AG09319 (cell line): ENCODE results near the gene ORC6.

Experiments
- DNase-seq: peaks from one replicate; pipeline ENCODE4 v3.0.0-alpha.2; 2010; ENCODE audit warnings: low read depth; ENCODE audit errors: extremely low read depth
- TF ChIP-seq, protein P1 (sequence below): IDR thresholded peaks from 2 replicates; pipeline ENCODE4 v1.5.1; 2011; ENCODE audit warnings: low read depth, mild to moderate bottlenecking, inconsistent platforms, low read length, moderate library complexity

Gene ORC6

DNA sequence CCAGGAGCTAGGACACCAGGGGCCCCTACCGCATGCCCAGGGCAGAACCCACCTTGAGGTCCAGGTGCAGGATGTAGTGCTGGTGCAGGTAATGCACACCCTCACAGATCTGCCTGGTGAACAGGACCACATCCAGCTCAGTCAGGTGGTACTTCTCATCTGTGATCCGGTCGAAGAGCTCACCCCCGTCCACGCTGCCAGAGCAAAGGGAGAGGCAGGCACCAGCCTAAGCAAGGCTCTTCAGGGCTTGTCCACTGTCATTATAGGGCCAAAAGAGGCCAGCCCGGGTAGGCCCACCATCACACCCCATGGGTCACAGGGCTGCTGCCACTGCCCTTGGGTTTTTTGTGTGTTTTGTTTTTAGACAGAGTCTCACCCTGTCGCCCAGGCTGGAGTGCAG is 37.7 kb downstream of the ORC6 start:
- no peak for DNase-seq
- TF ChIP-seq, protein P1, sequence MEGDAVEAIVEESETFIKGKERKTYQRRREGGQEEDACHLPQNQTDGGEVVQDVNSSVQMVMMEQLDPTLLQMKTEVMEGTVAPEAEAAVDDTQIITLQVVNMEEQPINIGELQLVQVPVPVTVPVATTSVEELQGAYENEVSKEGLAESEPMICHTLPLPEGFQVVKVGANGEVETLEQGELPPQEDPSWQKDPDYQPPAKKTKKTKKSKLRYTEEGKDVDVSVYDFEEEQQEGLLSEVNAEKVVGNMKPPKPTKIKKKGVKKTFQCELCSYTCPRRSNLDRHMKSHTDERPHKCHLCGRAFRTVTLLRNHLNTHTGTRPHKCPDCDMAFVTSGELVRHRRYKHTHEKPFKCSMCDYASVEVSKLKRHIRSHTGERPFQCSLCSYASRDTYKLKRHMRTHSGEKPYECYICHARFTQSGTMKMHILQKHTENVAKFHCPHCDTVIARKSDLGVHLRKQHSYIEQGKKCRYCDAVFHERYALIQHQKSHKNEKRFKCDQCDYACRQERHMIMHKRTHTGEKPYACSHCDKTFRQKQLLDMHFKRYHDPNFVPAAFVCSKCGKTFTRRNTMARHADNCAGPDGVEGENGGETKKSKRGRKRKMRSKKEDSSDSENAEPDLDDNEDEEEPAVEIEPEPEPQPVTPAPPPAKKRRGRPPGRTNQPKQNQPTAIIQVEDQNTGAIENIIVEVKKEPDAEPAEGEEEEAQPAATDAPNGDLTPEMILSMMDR: no peak

DNA sequence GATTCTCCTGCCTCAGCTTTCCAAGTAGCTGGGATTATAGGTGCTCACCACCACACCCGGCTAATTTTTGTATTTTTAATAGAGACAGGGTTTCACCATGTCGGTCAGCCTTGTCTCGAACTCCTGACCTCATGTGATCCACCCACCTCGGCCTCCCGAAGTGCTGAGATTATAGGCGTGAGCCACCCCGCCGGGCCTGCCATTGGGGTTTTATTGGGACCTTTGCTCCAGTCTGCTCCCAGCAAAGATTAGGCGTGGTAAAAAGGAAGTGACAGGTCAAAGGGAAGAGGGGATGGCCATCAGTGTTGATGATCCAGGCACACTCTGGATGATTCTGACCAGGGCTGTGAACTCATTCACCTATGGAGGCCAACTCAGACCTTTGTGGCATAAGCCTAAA is 38.2 kb downstream of the ORC6 start:
- TF ChIP-seq, protein P1: no peak
- DNase-seq: no peak

DNA sequence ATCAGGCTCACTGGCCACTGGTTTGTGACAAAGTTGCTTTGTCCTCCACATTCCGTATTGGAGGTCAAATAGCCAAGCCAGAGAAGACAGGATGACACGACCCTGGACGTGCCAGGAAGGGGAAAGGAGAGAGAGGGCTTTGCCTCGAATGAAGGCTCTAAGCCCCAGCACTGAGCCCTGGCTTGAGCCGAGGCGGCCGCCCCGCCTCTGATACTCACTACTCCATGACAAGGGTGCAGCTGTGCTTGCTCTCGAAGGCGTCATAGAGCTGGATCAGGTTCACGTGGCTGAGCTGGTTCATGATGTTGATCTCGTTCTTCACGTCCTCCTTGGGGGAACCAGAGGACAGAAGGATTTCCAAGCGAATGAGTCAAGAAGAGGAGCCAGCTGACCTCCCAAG is 39.3 kb downstream of the ORC6 start:
- TF ChIP-seq, protein P1: no peak
- no peak for DNase-seq

DNA sequence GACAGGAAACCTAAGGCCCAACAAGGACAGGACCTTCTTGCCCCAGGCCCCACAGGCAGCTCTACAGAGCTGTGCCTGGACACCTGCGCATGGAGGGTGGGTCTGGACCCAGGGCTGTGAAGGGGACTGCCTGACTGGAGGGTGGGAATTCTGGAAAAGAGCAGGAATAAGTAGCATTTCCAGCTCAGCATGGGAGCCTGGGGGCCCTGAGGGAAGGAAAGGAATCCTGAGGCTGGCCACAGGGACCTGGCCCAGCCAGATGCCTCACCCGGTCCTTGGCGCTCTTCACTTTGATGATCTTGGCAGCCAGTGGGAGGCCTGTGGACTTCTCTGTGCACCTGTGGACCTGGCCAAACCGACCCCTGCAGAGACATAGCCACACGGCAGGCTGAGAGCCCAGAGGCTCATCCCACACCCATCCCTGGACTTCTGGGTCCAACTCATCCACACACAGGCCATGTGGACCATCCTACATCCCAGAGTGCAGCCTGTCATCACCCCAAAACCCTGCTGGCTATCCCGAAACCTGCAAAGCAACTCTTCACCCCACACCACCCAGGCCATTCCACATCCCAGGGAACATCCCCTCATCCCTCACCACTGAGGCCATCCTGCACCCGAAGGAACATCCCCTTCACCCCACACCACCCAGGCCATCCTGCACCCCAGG is 40.0 kb downstream of the ORC6 start:
- TF ChIP-seq, protein P1: no peak
- no peak for DNase-seq

DNA sequence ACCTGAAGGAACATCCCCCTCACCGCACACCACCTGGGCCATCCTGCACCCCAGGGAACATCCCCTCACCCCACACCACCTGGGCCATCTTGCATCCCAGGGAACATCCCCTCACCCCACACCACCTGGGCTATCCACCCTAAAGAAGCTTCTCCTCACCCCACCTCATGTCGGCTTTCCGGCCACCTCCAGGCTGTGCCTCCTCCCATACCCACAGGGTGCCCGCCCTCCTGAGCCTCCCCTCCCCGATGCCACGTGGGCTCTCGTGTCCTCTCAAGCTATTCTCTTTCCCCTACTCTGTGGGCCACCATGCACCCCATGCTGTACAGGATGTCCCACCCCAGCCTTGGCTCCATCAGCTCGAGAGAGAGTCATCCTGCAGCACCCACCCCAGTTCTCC is 40.7 kb downstream of the ORC6 start:
- DNase-seq: no peak
- TF ChIP-seq, protein P1: no peak

DNA sequence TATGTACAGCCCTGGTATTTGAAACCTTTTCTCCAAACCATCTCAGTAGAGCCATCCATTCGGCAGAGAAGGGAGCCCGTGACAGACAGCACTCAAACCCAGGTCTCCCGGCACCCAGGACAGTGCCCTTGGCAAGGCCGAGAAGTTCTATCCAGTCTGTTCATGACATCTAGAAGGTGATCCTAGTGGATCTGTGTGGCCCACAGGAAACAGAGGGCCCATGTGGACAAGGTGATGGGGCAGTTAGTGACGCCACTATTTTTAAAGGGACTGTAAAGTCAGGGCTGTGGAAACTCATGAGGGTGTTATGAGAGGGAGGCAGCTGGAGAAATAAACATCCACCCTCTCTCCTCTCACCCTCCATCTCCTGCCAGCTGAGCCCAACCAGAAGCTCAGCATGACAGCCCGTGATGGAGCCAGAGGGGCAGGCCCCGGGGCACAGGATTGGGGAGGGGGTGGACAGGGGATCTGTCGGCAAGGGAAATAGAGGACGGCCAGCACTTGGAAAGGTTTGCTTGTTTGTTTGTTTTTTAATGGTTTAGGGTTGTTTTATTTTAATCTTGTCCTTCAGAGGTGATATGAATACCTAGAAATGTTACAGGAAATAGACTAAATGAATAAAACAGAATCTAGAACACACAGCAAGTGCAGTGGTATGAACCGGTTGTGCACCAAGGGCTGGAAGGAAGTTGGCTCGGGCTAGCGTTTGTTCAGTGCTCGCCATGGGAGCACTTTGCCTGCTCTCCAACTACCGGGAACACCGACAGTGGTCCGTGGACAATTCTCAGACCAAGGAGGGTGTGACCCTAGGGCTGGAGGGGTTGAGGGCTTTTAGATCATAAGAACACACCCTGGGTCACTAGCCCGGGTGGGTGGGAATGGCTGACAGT is 41.6 kb downstream of the ORC6 start:
- DNase-seq: no peak
- TF ChIP-seq, protein P1: no peak
